Heart left ventricle (tissue), 16 donors: ENCODE results near the gene LRRC75B. TPM values are rescaled to one million over a fixed set of nuclear protein-coding genes. Genes with fewer than 3 reads are reported as not detected.
"Not testable (repeated sequence)": the region's sequence is repeated elsewhere in the genome, so short reads cannot be mapped to it uniquely, and the experiment has no call there.

Source experiments
- ATAC-seq, 4 donors: fragments of 200-7000 bp; cut with Tn5 transposase; one replicate each; pipeline ENCODE4 v1.9.1; 2020 to 2022; ENCODE audit warnings: moderate library complexity in 4 of 4, mild to moderate bottlenecking in 3 of 4, moderate number of reproducible peaks in 1 of 4
- DNase-seq, 5 donors: peaks; one replicate each; pipeline ENCODE4 v3.0.0-alpha.2; 2020
- H3K27ac ChIP-seq, 12 donors: fragments of 200-600 bp; sonication (generic) in 4 of 12; one replicate each; pipeline versions ENCODE4 v1.5.0 to v1.8.0; 2016 to 2022; ENCODE audit warnings: mild to moderate bottlenecking in 2 of 12
- H3K27me3 ChIP-seq, 9 donors: fragments of 200-600 bp; sonication (generic) in 2 of 9; one replicate each; pipeline versions ENCODE4 v1.5.1 to v1.8.0; 2016 to 2022; ENCODE audit warnings: mild to moderate bottlenecking in 3 of 9
- H3K36me3 ChIP-seq, 9 donors: fragments of 200-600 bp; sonication (generic) in 2 of 9; one replicate each; pipeline versions ENCODE4 v1.5.0 to v1.8.0; 2018 to 2022; ENCODE audit warnings: mild to moderate bottlenecking in 2 of 9
- H3K4me1 ChIP-seq, 12 donors: fragments of 200-600 bp; sonication (generic) in 4 of 12; one replicate each; pipeline versions ENCODE4 v1.5.0 to v1.8.0; 2016 to 2022; ENCODE audit warnings: mild to moderate bottlenecking in 3 of 12
- H3K4me3 ChIP-seq, 12 donors: fragments of 200-600 bp; sonication (generic) in 4 of 12; one replicate each; pipeline versions ENCODE4 v1.5.0 to v1.8.0; 2017 to 2022; ENCODE audit warnings: mild to moderate bottlenecking in 9 of 12, moderate library complexity in 4 of 12
- H3K9me3 ChIP-seq, 12 donors: fragments of 200-600 bp; sonication (generic) in 4 of 12; one replicate each; pipeline versions ENCODE4 v1.5.0 to v1.8.0; 2016 to 2022; ENCODE audit warnings: mild to moderate bottlenecking in 1 of 12
- POLR2A ChIP-seq, 2 donors: fragments of 450-650 bp; IDR thresholded peaks; one replicate each; pipeline ENCODE4 v1.6.1; 2017; ENCODE audit warnings: antibody characterized with exemption in 2 of 2, mild to moderate bottlenecking in 2 of 2, moderate library complexity in 2 of 2
- whole genome bisulfite sequencing, 4 donors: extraction: QIAGEN DNeasy Blood & Tissue Kit in 2 of 4; methylation state at CpG; one replicate each; pipeline versions ENCODE4 v1.1.5 to v1.1.7; 2013 to 2018; 5-methylcytosine and 5-hydroxymethylcytosine counted together
- intact Hi-C, 10 donors: fragments of 100-400 bp; cut with DNase I; formaldehyde crosslinking; loops; one replicate each; pipeline versions ENCODE4 v1.11.1 to v1.14.2; 2022
- polyA plus RNA-seq, 2 donors: library from polyadenylated mRNA; stranded (reverse); fragments of 200-250 nt; gene quantifications; one replicate each; pipeline ENCODE4 v1.2.3, GENCODE V29; 2013
- total RNA-seq, 9 donors: library from RNA; depleted of rRNA in 2 of 9; stranded (reverse); fragments of >200 nt in 2 of 9; fragmentation: NEBNext Ultra II Directional in 3 of 9; extraction: Animal tissue kit (Norgen Biotek cat#: 25700) in 3 of 9; gene quantifications; one replicate each; pipeline versions ENCODE4 v1.1.0 to v1.2.4, GENCODE V29; 2016 to 2023
- TF ChIP-seq, protein P1 (sequence below), 12 donors: fragments of 200-600 bp; sonication (generic) in 4 of 12; IDR thresholded peaks; one replicate each; pipeline versions ENCODE4 v1.5.0 to v1.8.0; 2018 to 2022; ENCODE audit warnings: antibody characterized with exemption in 12 of 12, mild to moderate bottlenecking in 5 of 12
- donor health status: ischemic (EF 13 %, LVEDD 7.1; RV severe dilation, severe dysfunction).
- donor health status: healthy with polysubstance abuse.
- donor health status: DM: no; HTN: yes; CAD: no.
- donor health status: DM: no; HTN: no; CAD: no.
- donor health status: ischemic (EF 25% LVEDD 6.9; RV normal size, moderate dysfunction).
- donor health status: ischemic (EF 25% LVEDD 5.7; RV mildly dilated, moderate dysfunction).
- donor health status: healthy.
- donor health status: DM: yes; HTN: yes; CAD: no.
- donor health status: ischemic (EF 35%, LVEDD 5.7; RV mildly dilated, moderate dysfunction).
- donor health status: nonischemic (EF 11% LVEDD 7.7; RV severe dilation, severe dysfunction).
- donor health status: DM: yes; HTN: yes; CAD: no.
- donor health status: PGD.
- donor health status: ischemic (EF 29% LVEDD 5.4; RV normal size, mild dysfunction).
- donor health status: nonischemic (EF 23%, LVEDD 6.1; RV moderate dilation, normal function).

LRRC75B gene
- total and polyA plus RNA-seq, 11 donors, result 2.6 to 8.0 (median 4.5) TPM

DNA sequence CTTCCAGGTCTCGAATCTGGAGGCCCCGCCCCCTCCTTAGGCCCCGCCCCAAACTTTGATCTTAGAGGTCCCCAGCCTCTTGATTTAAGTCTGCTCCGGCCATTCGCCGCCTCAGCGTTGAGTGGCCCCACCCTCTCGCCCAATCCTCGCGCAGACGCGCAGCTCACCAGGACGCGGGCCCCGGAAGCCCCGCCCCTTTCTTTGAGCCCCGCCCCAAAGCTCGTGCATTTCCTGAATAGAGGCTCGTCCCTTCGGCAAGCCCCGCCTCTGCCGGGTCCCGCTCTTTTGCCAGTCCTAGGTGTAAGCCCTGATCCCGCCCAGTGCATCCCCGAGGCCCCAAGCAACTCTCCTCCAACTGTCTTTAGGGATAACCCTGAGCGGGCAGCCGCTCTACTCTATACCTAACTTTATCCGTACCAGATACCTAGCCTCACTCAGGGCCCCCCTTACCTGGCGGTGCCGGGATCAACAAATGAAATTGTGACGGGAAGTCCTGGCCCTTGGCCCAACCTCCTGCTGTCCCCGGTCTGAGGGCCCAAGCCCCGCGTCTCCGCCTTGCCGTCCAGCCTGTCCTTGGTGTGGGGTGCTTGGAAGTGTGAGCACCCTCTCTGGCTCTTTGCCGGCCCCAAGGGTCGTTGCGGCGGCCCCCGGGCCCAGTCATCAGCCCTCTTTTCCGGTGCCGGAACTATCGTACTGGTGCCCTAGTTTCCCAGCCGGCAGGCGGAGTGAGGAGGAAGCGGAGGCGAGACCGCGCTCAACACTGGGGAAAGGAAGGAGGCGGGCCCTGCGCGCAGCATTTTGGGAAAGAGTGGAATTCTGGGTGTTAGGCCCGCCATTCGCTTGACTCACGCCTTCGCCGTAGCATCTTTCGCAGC is 37.5 kb downstream of the LRRC75B start, which contains the start of gene SNRPD3:
Gene SNRPD3 (plus strand): TSS at position 835 of the 875 bp plus-strand sequence. CDS start 1,676 bp downstream, outside the sequence.
- H3K4me1 ChIP-seq, result peaks cover 7 to 75% (median 59%) of the 10 kb centered on the region in 12 donors
- intact Hi-C loops, result no loop called here
- peaks cover 0 to 40% (median 26%) of the 10 kb centered on the region in 9 donors for H3K36me3 ChIP-seq
- H3K27ac ChIP-seq, result peak within 1 kb of the TSS; percentile 91 to 99 (median 98)
- WGBS, 4 donors, result 0 to 1% (median 0%) methylated on average over 39 to 59 of the region's 59 CpGs
- DNase-seq, result peak; percentile 99 to 100 (median 100)
- peak; percentile 91 to 95 (median 92) for ATAC-seq
- H3K4me3 ChIP-seq, result peak within 1 kb of the TSS; percentile 67 to 100 (median 92)
- H3K9me3 ChIP-seq, result no peaks in the 10 kb centered on the region
- no peak for TF ChIP-seq POLR2A (IDR thresholded peaks at IDR 0.05)
- TF ChIP-seq, protein P1, sequence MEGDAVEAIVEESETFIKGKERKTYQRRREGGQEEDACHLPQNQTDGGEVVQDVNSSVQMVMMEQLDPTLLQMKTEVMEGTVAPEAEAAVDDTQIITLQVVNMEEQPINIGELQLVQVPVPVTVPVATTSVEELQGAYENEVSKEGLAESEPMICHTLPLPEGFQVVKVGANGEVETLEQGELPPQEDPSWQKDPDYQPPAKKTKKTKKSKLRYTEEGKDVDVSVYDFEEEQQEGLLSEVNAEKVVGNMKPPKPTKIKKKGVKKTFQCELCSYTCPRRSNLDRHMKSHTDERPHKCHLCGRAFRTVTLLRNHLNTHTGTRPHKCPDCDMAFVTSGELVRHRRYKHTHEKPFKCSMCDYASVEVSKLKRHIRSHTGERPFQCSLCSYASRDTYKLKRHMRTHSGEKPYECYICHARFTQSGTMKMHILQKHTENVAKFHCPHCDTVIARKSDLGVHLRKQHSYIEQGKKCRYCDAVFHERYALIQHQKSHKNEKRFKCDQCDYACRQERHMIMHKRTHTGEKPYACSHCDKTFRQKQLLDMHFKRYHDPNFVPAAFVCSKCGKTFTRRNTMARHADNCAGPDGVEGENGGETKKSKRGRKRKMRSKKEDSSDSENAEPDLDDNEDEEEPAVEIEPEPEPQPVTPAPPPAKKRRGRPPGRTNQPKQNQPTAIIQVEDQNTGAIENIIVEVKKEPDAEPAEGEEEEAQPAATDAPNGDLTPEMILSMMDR (IDR thresholded peaks at IDR 0.05), result peak in 5 of 12 donors; percentile 7 to 39 (median 25)
- H3K27me3 ChIP-seq, result no peaks in the 10 kb centered on the region

- Histone ChIP-seq H3K4me3 (peak within 1 kb of the TSS; percentile 67 to 100 (median 92)), H3K27me3 (no peaks in the 10 kb centered on the region), H3K9me3 (no peaks in the 10 kb centered on the region), H3K36me3 (peaks cover 0 to 37% (median 27%) of the 10 kb centered on the region in 9 donors), H3K27ac (peak within 1 kb of the TSS; percentile 91 to 99 (median 98)), H3K4me1 (peaks cover 7 to 76% (median 63%) of the 10 kb centered on the region in 12 donors)
- ATAC-seq, result peak in 2 of 4 donors; percentile 2 to 33
- intact Hi-C loops, result no loop called here
- DNase-seq, result peak in 4 of 5 donors; percentile 31 to 66 (median 35)
- WGBS, 4 donors, result 1% methylated on average over 21 to 64 of the region's 64 CpGs
- TF ChIP-seq POLR2A (IDR thresholded peaks at IDR 0.05), result peak in 1 of 2 donors; percentile 96
- TF ChIP-seq, protein P1 (IDR thresholded peaks at IDR 0.05), result no peak
These were observed 38.3 kb downstream of the LRRC75B start, which contains the start of gene GUCD1 for GRCh38 chr22:24554313-24555164. Gene GUCD1, minus strand, starts transcription at chr22:24555138. Its CDS starts 147 bp downstream, at chr22:24554991.

DNA sequence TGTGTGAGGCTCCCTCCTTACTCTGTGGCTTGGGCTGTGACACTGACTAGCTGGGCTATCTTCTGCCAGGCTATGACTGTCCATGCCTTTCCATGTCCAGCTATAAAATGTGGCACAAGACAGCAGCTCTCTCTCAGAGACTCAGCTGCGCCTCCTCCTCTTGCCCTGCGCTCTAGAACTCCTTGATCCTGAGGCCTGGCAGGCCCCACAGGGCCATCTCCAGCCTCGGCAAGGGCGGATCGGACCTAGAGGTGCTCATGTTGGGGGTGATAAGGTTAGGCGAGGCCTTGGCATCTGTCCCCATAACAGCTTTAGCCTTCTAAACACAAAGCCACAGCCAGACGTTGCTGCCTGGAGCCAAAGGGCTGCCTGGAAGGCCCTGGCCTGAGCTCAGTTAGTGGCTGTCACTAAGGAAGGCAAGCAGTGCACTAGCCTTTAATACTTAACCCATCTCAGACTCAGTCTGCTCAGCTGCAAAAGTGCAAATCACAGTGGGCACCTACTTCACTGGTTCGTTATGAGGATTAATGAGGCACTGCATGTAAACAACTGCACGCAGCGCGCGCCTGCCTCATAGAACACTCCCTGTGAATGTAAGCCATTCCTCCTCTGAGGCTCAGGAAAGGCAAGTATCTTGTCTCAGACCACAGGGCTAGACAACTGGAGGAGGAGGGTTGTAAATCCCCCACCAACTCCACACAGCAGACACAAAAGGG is 39.1 kb downstream of the LRRC75B start:
- 21 to 40% (median 35%) methylated on average over 11 to 12 of the region's 12 CpGs for WGBS, 4 donors
- H3K27ac ChIP-seq, result peak overlapping the region; percentile 88 to 99 (median 98)
- peaks cover 7 to 76% (median 64%) of the 10 kb centered on the region in 12 donors for H3K4me1 ChIP-seq
- no peaks in the 10 kb centered on the region for H3K27me3 ChIP-seq
- peak overlapping the region; percentile 67 to 100 (median 92) for H3K4me3 ChIP-seq
- no peak for TF ChIP-seq POLR2A (IDR thresholded peaks at IDR 0.05)
- TF ChIP-seq, protein P1 (IDR thresholded peaks at IDR 0.05), result no peak
- DNase-seq, result peak; percentile 31 to 71 (median 61)
- peak in 2 of 4 donors; percentile 1 to 4 for ATAC-seq
- peaks cover 0 to 34% (median 22%) of the 10 kb centered on the region in 9 donors for H3K36me3 ChIP-seq
- intact Hi-C loops, result no loop called here
- H3K9me3 ChIP-seq, result no peaks in the 10 kb centered on the region

- H3K4me1 ChIP-seq, result peaks cover 7 to 78% (median 63%) of the 10 kb centered on the region in 12 donors
- DNase-seq, result peak in 1 of 5 donors; percentile 14
- ATAC-seq, H3K27me3 ChIP-seq, intact Hi-C loops, H3K9me3 ChIP-seq: not testable (repeated sequence)
- H3K36me3 ChIP-seq, result peaks cover 0 to 34% (median 19%) of the 10 kb centered on the region in 9 donors
- H3K27ac ChIP-seq, result peak overlapping the region in 10 of 12 donors; percentile 97 to 99 (median 99)
- WGBS, 4 donors, result 74 to 89% (median 81%) methylated on average over 10 of the region's 10 CpGs
- H3K4me3 ChIP-seq, result peak overlapping the region in 4 of 12 donors; percentile 67 to 100 (median 82)
These were observed 40.2 kb downstream of the LRRC75B start for GRCh38 chr22:24552503-24553286.
